ENCODE results near the gene PGAM4. TPM values are rescaled to one million over a fixed set of nuclear protein-coding genes. Genes with fewer than 3 reads are reported as not detected.
"Not testable (repeated sequence)": the region's sequence is repeated elsewhere in the genome, so short reads cannot be mapped to it uniquely, and the experiment has no call there.

PGAM4 gene
- total RNA-seq, 2 donors from 2014 or later: not detected

GRCh38 chrX:77922787-77923186, 46.7 kb downstream of the PGAM4 start:
- intact Hi-C loops (cut with DNase I): no loop called here
- DNase-seq (ENCODE audit: low spot score): no peak
- no peak overlapping the region for H3K27ac ChIP-seq
- no peaks in the 10 kb centered on the region for H3K4me1 ChIP-seq (replicated peaks)
- TF ChIP-seq, protein P1, sequence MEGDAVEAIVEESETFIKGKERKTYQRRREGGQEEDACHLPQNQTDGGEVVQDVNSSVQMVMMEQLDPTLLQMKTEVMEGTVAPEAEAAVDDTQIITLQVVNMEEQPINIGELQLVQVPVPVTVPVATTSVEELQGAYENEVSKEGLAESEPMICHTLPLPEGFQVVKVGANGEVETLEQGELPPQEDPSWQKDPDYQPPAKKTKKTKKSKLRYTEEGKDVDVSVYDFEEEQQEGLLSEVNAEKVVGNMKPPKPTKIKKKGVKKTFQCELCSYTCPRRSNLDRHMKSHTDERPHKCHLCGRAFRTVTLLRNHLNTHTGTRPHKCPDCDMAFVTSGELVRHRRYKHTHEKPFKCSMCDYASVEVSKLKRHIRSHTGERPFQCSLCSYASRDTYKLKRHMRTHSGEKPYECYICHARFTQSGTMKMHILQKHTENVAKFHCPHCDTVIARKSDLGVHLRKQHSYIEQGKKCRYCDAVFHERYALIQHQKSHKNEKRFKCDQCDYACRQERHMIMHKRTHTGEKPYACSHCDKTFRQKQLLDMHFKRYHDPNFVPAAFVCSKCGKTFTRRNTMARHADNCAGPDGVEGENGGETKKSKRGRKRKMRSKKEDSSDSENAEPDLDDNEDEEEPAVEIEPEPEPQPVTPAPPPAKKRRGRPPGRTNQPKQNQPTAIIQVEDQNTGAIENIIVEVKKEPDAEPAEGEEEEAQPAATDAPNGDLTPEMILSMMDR (IDR thresholded peaks at IDR 0.05): no peak
- TF ChIP-seq POLR2AphosphoS5 (IDR thresholded peaks at IDR 0.05) (no peak), POLR2A (IDR thresholded peaks at IDR 0.05) (no peak)
- no peak overlapping the region for H3K4me3 ChIP-seq
- H3K36me3 ChIP-seq: no peaks in the 10 kb centered on the region
- H3K9me3 ChIP-seq: no peaks in the 10 kb centered on the region
- no peaks in the 10 kb centered on the region for H3K27me3 ChIP-seq (replicated peaks; ENCODE audit: insufficient read depth)

- intact Hi-C loops (cut with DNase I): loop anchor here (10.0 kb wide), 1 partner anchor 105 kb away; no protein-coding TSS in a partner anchor
- not testable (repeated sequence) for H3K4me1 ChIP-seq (replicated peaks); H3K27ac ChIP-seq; H3K36me3 ChIP-seq; H3K27me3 ChIP-seq (replicated peaks; ENCODE audit: insufficient read depth); DNase-seq (ENCODE audit: low spot score); H3K4me3 ChIP-seq; H3K9me3 ChIP-seq
- WGBS: 80% methylated on average over 5 of the region's 6 CpGs
Measured at GRCh38 chrX:77919370-77919769, 50.1 kb downstream of the PGAM4 start.

GRCh38 chrX:77918568-77918967, 50.9 kb downstream of the PGAM4 start:
- no peak for DNase-seq (ENCODE audit: low spot score)
- H3K4me1 ChIP-seq (replicated peaks): no peaks in the 10 kb centered on the region
- WGBS: 24% methylated on average over 3 of the region's 3 CpGs
- intact Hi-C loops (cut with DNase I): loop anchor here (10.0 kb wide), 1 partner anchor 106 kb away; no protein-coding TSS in a partner anchor
- no peak overlapping the region for H3K4me3 ChIP-seq
- H3K9me3 ChIP-seq: no peaks in the 10 kb centered on the region
- TF ChIP-seq POLR2AphosphoS5 (IDR thresholded peaks at IDR 0.05) (no peak), POLR2A (IDR thresholded peaks at IDR 0.05) (no peak)
- TF ChIP-seq, protein P1 (IDR thresholded peaks at IDR 0.05): no peak
- no peak overlapping the region for H3K27ac ChIP-seq
- no peaks in the 10 kb centered on the region for H3K36me3 ChIP-seq
- H3K27me3 ChIP-seq (replicated peaks; ENCODE audit: insufficient read depth): no peaks in the 10 kb centered on the region

Other genes starting within 250 kb of the PGAM4 start
- gene ATRX, start 183.4 kb downstream of the PGAM4 start, total RNA-seq: 100 to 1,000 TPM in 1 of 2 donors, 10 to 100 TPM in 1; 49.3 to 110 TPM
- 10 to 100 TPM; 37.1 to 79.4 TPM for gene MAGT1, start 74.2 kb downstream of the PGAM4 start, total RNA-seq
- 100 to 1,000 TPM; 203 to 374 TPM for gene COX7B, start 70.2 kb downstream of the PGAM4 start, total RNA-seq
- 10 to 100 TPM in 1 of 2 donors, 1 to 10 TPM in 1; 9.8 to 15.1 TPM for gene ATP7A, start 58.9 kb downstream of the PGAM4 start, total RNA-seq
- 100 to 1,000 TPM; 120 to 146 TPM for gene PGK1, start 134.6 kb upstream of the PGAM4 start, total RNA-seq
- 10 to 100 TPM; 27.0 to 37.4 TPM for gene TAF9B, start 170.0 kb upstream of the PGAM4 start, total RNA-seq

Measured in prostate gland (tissue), 2 donors.